Keratinocyte (primary cell): ENCODE measurements around the gene CPNE9.

ENCODE experiments used
- CTCF ChIP-seq, 3 experiments: IDR thresholded peaks in 1 of 3; conservative IDR thresholded peaks in 1 of 3; optimal IDR thresholded peaks in 1 of 3; 2 replicates in 2 of 3; 3 replicates in 1 of 3; pipeline versions ENCODE3 to v1.5.1; 2011; ENCODE audit warnings: low read length in 3 of 3, mild to moderate bottlenecking in 3 of 3, moderate library complexity in 2 of 3, control low read depth in 1 of 3, inconsistent platforms in 1 of 3; ENCODE audit not compliant: insufficient read depth in 2 of 3; ENCODE audit errors: extremely low read depth in 1 of 3
- EZH2 ChIP-seq: IDR thresholded peaks from one replicate; pipeline ENCODE4 v1.6.1; 2012; ENCODE audit warnings: inconsistent platforms, mild to moderate bottlenecking, low read length, moderate library complexity

GRCh38 chr3:9687514-9687913 lies 16.1 kb upstream of the CPNE9 start:
- TF ChIP-seq CTCF (optimal IDR thresholded peaks at IDR 0.05 in 1 of 3, IDR thresholded peaks at IDR 0.05 in 1 of 3, conservative IDR thresholded peaks at IDR 0.05 in 1 of 3; ENCODE audit: extremely low read depth in 1 of 3, insufficient read depth in 2 of 3, low read length in 3 of 3) (no peak), EZH2 (no peak)
